ENCODE measurements around the gene CYP2U1.

Gene CYP2U1

GRCh38 chr4:107945809-107946208 is 14.5 kb downstream of the CYP2U1 start:
- H3K4me1 ChIP-seq (ENCODE audit: insufficient read depth, low read length, severe bottlenecking) = no peaks in the 10 kb centered on the region
- H3K4me3 ChIP-seq (ENCODE audit: low read depth, low read length, poor library complexity, severe bottlenecking) = no peak overlapping the region
- no peak overlapping the region for H3K9ac ChIP-seq (ENCODE audit: low read length)
- no peaks in the 10 kb centered on the region for H3F3A ChIP-seq (ENCODE audit: insufficient read depth, low read length)
- no peaks in the 10 kb centered on the region for H3K9me3 ChIP-seq (ENCODE audit: low read length)
- no peak overlapping the region for H3K4me2 ChIP-seq (ENCODE audit: low read length)
- H3K27ac ChIP-seq (ENCODE audit: low read depth, low read length, poor library complexity, severe bottlenecking) = no peak overlapping the region
- H3K79me2 ChIP-seq (ENCODE audit: insufficient read depth, low read length) = no peaks in the 10 kb centered on the region
- peaks cover 37% of the 10 kb centered on the region for H3K36me3 ChIP-seq (ENCODE audit: insufficient read depth, low read length)
- H3K27me3 ChIP-seq (ENCODE audit: insufficient read depth, low read length) = no peaks in the 10 kb centered on the region
- no peak for TF ChIP-seq EZH2 (IDR thresholded peaks at IDR 0.05; ENCODE audit: borderline replicate concordance, low read length)
- TF ChIP-seq, protein P1, sequence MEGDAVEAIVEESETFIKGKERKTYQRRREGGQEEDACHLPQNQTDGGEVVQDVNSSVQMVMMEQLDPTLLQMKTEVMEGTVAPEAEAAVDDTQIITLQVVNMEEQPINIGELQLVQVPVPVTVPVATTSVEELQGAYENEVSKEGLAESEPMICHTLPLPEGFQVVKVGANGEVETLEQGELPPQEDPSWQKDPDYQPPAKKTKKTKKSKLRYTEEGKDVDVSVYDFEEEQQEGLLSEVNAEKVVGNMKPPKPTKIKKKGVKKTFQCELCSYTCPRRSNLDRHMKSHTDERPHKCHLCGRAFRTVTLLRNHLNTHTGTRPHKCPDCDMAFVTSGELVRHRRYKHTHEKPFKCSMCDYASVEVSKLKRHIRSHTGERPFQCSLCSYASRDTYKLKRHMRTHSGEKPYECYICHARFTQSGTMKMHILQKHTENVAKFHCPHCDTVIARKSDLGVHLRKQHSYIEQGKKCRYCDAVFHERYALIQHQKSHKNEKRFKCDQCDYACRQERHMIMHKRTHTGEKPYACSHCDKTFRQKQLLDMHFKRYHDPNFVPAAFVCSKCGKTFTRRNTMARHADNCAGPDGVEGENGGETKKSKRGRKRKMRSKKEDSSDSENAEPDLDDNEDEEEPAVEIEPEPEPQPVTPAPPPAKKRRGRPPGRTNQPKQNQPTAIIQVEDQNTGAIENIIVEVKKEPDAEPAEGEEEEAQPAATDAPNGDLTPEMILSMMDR (IDR thresholded peaks at IDR 0.05; ENCODE audit: low read length) = no peak
- H3K9me2 ChIP-seq (ENCODE audit: low read depth, low read length) = no peaks in the 10 kb centered on the region
- no peak overlapping the region for H2AFZ ChIP-seq (ENCODE audit: low read length)
- no peaks in the 10 kb centered on the region for H4K20me1 ChIP-seq (ENCODE audit: insufficient read depth, low read length)

DNA sequence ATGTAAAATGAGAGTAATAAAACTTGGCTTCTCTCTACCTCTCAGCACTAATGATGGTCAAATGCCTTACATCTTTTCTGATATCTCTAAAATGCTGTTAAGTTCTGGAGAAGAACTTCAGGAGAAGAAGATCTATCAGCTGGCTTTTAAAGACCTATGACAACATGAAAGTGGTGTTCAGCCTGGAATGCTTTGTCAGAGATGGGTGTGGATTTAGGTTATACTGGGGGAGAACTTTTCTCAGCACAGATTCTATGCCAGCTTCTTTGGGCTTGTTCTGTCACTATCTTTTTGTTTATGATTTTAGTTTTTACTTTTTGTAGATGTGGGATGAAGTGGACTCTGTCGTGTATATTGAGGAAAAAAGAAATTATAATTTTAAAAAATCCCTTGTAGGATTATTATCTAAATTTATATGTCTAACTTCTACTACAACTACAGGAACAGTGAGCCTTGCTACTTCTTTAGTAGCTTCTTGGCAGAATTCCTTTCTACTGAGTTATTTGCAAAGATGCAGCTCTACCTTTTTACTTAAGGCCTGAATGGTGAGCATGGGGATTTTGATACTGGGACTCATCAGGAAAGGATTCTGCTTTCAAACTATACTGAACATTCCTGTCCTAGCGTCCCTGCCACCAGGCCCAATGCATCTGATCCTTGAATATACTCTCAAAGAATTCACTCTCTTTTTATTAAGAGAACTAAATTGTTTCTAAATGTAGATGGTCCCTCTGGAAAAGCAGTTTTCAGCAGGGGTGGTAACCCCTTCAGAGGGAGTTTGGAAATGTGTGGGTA is 19.6 kb downstream of the CYP2U1 start:
- no peaks in the 10 kb centered on the region for H3K9me2 ChIP-seq (ENCODE audit: low read depth, low read length)
- H3K9ac ChIP-seq (ENCODE audit: low read length) = no peak overlapping the region
- no peaks in the 10 kb centered on the region for H3K27me3 ChIP-seq (ENCODE audit: insufficient read depth, low read length)
- no peaks in the 10 kb centered on the region for H3K79me2 ChIP-seq (ENCODE audit: insufficient read depth, low read length)
- peaks cover 46% of the 10 kb centered on the region for H3K36me3 ChIP-seq (ENCODE audit: insufficient read depth, low read length)
- H4K20me1 ChIP-seq (ENCODE audit: insufficient read depth, low read length) = no peaks in the 10 kb centered on the region
- H3K4me1 ChIP-seq (ENCODE audit: insufficient read depth, low read length, severe bottlenecking) = no peaks in the 10 kb centered on the region
- H3K4me2 ChIP-seq (ENCODE audit: low read length) = no peak overlapping the region
- H3K9me3 ChIP-seq (ENCODE audit: low read length) = no peaks in the 10 kb centered on the region
- TF ChIP-seq EZH2 (IDR thresholded peaks at IDR 0.05; ENCODE audit: borderline replicate concordance, low read length) = no peak
- TF ChIP-seq, protein P1 (IDR thresholded peaks at IDR 0.05; ENCODE audit: low read length) = no peak
- H3K27ac ChIP-seq (ENCODE audit: low read depth, low read length, poor library complexity, severe bottlenecking) = no peak overlapping the region
- H3K4me3 ChIP-seq (ENCODE audit: low read depth, low read length, poor library complexity, severe bottlenecking) = no peak overlapping the region
- H3F3A ChIP-seq (ENCODE audit: insufficient read depth, low read length) = no peaks in the 10 kb centered on the region
- no peak overlapping the region for H2AFZ ChIP-seq (ENCODE audit: low read length)

- no peak overlapping the region for H2AFZ ChIP-seq (ENCODE audit: low read length)
- TF ChIP-seq, protein P1 (IDR thresholded peaks at IDR 0.05; ENCODE audit: low read length) = no peak
- no peak for TF ChIP-seq EZH2 (IDR thresholded peaks at IDR 0.05; ENCODE audit: borderline replicate concordance, low read length)
- H3K27ac ChIP-seq (ENCODE audit: low read depth, low read length, poor library complexity, severe bottlenecking) = no peak overlapping the region
Observed at GRCh38 chr4:107951551-107951950, 20.2 kb downstream of the CYP2U1 start.

More at GRCh38 chr4:107951551-107951950, 20.2 kb downstream of the CYP2U1 start:
- Histone ChIP-seq H3K4me1 (ENCODE audit: insufficient read depth, low read length, severe bottlenecking) (no peaks in the 10 kb centered on the region), H3K27me3 (ENCODE audit: insufficient read depth, low read length) (no peaks in the 10 kb centered on the region), H3K4me2 (ENCODE audit: low read length) (no peak overlapping the region), H3K9ac (ENCODE audit: low read length) (no peak overlapping the region), H3K4me3 (ENCODE audit: low read depth, low read length, poor library complexity, severe bottlenecking) (no peak overlapping the region), H3F3A (ENCODE audit: insufficient read depth, low read length) (no peaks in the 10 kb centered on the region), H3K79me2 (ENCODE audit: insufficient read depth, low read length) (no peaks in the 10 kb centered on the region), H4K20me1 (ENCODE audit: insufficient read depth, low read length) (no peaks in the 10 kb centered on the region), H3K9me2 (ENCODE audit: low read depth, low read length) (no peaks in the 10 kb centered on the region), H3K9me3 (ENCODE audit: low read length) (no peaks in the 10 kb centered on the region), H3K36me3 (ENCODE audit: insufficient read depth, low read length) (peaks cover 43% of the 10 kb centered on the region)
